ENCODE measurements around the gene FEZ2.

FEZ2 gene

GRCh38 chr2:36526226-36526625, 71.7 kb downstream of the FEZ2 start:
- DNase-seq: no peak

DNA sequence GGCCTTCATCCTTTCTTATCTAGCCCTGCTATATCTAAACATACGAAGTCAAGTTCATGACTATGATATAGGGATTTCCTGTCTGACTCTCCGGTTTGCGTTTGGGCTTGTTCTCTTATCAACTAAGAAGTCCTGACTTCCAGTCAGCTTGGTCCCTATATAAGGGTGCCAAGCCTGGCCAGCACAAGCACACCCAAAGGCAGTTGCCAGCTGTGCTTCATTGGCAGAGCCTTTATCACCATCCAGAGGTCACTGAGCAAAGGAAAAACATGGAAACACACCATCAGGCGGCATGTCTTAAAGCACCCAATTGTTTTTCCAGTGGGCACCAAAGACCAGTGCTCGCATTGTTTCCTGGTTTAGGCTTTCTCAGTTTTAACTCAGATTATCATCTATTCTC, 72.7 kb downstream of the FEZ2 start:
- DNase-seq: no peak

GRCh38 chr2:36523153-36523552, 74.8 kb downstream of the FEZ2 start:
- no peak for DNase-seq

DNA sequence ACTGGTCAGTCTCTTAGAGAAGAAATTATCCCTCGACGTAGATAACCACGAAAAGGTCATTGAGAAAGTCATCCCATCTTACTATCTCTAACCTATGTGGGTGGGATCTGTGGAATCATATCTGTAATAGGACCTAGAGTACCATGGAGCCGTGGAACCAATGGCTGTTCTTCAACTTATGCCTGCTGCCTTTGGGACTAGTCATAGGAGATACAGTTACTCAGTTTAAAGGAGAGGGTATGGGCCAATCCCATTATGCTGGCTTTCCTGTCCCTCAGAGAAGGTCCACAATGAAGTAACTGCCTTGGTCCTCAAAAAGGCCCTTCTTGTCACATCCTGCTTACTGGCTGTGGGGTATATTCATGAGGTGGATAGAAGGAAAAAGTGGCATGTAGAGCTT, 77.5 kb downstream of the FEZ2 start:
- no peak for DNase-seq

GRCh38 chr2:36516136-36516870, 81.7 kb downstream of the FEZ2 start:
- DNase-seq: no peak

GRCh38 chr2:36515538-36515937, 82.4 kb downstream of the FEZ2 start:
- no peak for DNase-seq

- DNase-seq: no peak
Observed at GRCh38 chr2:36513661-36514060, 84.3 kb downstream of the FEZ2 start.

- no peak for DNase-seq
Observed at GRCh38 chr2:36512705-36513104, 85.3 kb downstream of the FEZ2 start.

DNA sequence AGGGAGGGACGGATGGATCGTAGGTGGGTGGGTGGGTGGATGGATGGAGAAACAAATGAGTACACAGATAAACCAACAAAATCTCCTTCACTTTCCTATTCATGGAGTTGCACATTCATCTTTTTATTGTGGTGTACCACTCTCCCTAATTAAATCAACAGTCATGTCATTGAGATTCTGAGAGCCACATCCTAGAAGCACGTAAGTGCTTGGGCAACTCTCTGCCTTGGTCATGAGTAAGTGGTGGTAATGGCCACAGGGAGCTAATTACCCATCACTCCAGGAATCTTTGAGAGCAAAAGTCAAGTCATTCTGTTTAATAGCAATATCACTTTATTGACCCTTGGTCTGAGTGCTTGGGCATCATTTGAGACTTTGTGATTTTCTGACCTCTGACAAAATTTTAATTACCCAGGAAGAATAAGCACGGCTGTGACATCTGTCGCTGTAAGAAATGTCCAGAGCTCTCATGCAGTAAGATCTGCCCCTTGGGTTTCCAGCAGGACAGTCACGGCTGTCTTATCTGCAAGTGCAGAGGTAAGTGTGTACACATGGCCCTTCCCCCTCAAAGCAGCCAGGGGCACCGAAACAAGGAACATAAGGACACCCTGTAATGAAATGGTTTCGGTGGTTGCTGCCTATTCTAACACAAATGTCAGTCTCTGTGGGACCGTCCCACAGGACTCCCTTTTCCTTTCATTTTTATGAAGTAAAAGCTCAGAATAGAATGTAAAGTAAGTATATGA, 85.9 kb downstream of the FEZ2 start:
- no peak for DNase-seq

DNA sequence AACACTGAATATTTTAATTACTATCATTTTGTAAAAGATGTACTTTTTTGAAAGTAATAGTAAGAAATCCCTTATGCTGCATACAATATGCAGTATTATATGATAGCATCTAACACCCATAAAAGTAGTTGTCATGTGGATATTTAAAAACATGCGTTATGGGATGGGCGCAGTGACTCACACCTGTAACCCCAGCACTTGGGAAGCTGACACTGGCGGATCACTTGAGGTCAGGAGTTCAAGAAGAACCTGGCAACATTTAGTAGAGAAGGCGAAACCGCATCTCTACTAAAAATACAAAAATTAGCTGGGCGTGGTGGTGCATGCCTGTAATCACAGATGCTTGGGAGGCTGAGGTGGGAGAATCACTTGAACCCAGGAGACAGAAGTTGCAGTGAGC, 88.9 kb downstream of the FEZ2 start:
- no peak for DNase-seq

DNA sequence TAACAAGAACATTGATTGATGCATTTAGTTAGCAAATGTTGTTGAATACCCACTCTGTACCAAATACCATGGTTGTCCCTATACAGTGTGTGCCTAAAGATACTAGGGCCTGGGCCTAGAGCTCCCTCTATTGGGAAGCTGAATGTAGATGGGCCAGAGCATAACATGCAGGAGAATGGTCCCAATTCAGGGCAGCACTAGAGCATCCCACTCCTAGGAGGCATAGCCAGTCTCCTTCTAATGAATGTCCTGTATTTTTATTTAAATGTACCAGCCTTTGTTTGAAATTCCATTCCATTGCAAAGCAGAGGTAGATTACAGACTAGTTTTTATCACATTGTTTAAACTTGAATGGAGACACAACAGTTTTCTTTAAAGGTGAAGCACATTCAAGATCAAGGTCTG, 90.6 kb downstream of the FEZ2 start:
- no peak for DNase-seq

Measured in activated effector memory CD4-positive, alpha-beta T cell treated with Interleukin-2 at 50 U/mL for 16 hours (primary cell).